Suprapubic skin (tissue), 4 donors: ENCODE measurements around the gene SYNDIG1.

Experiments used
- CTCF ChIP-seq, 2 donors: fragments of 200-600 bp in 1 of 2; fragments of 450-650 bp in 1 of 2; sonication (generic) in 1 of 2; IDR thresholded peaks; one replicate each; pipeline ENCODE4 v1.5.1; 2016 to 2019; ENCODE audit warnings: antibody characterized with exemption in 2 of 2, mild to moderate bottlenecking in 1 of 2, moderate library complexity in 1 of 2
- EP300 ChIP-seq: sonication (generic); formaldehyde crosslinking; IDR thresholded peaks from one replicate; pipeline ENCODE4 v1.6.1; 2017; ENCODE audit warnings: antibody characterized with exemption
- POLR2A ChIP-seq, 2 donors: fragments of 450-650 bp; IDR thresholded peaks; one replicate each; pipeline ENCODE4 v1.6.1; 2017; ENCODE audit warnings: antibody characterized with exemption in 2 of 2, mild to moderate bottlenecking in 2 of 2, moderate library complexity in 2 of 2
- POLR2AphosphoS5 ChIP-seq, 3 donors: sonication (generic); formaldehyde crosslinking; IDR thresholded peaks; one replicate each; pipeline ENCODE4 v1.6.1; 2017; ENCODE audit warnings: antibody characterized with exemption in 3 of 3

DNA sequence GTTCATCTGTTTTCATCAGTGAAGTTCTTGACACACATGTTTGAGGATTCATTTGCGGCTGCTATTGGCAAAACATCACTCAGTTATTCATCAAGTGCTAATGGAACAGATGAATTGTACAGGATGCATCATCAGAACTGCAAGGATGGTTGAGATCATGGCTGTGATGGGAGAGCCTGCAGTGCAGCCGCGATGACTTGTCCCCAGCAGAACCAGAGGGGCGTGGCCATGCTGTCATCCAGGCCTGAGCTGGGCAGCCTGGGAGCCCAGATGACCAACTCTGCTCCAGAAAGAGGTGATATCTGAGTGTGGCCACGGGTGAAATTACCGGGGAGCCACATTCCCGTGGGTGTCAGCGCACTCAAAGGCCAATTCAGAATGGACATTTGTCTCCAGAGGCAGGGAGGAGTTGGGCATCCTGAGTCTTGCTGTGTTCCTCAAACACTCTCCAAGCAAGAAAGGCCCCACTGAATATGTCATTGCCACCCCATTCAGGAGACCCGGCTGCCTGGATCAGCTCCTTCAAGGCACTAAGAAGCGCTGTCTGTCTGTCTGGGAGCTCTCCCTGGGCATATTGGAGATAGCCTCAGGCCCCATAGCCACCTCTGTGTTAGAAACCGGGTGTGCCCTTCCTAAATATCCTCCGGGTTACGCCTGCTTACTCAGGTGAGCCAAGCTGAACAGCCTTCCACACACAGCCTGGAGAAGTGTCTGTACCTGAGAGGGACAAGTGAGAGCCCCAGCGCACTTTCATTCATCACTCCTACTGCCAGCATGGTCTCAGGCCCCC, 66.7 kb downstream of the SYNDIG1 start:
- TF ChIP-seq CTCF (IDR thresholded peaks at IDR 0.05) (no peak), EP300 (no peak), POLR2A (IDR thresholded peaks at IDR 0.05) (no peak), POLR2AphosphoS5 (IDR thresholded peaks at IDR 0.05) (no peak)
